HepG2 (cell line): ENCODE measurements around the gene MT1A. TPM values are rescaled to one million over a fixed set of nuclear protein-coding genes. Genes with fewer than 3 reads are reported as not detected.

Experiments used
- ATAC-seq: fragments of 200-7000 bp; cut with Tn5 transposase; 3 replicates; pipeline ENCODE4 v1.9.1; 2020; ENCODE audit warnings: mild to moderate bottlenecking, moderate library complexity
- BruUV-seq: library from RNA; stranded (reverse); fragments of 400-500 nt; replicated peaks from 2 replicates; lab custom pipeline; 2021; lab: Mats Ljungman, UMichigan
- CTCF ChIA-PET: fragments of 300-600 bp; formaldehyde crosslinking; extraction: SDS; loops from one replicate; lab custom pipeline; 2021; ENCODE audit warnings: low total read pairs, inconsistent platforms, low intra/inter-chr PET ratio; lab: Yijun Ruan, JAX
- POLR2A ChIA-PET: fragments of 350-600 bp; sonication (Branson Sonifier 250); formaldehyde crosslinking; loops from one replicate; lab custom pipeline; 2020; ENCODE audit warnings: antibody characterized with exemption, inconsistent platforms; lab: Yijun Ruan, JAX
- DNase-seq: peaks from one replicate; pipeline ENCODE4 v3.0.0-alpha.2; 2015; ENCODE audit warnings: low spot score
- FAIRE-seq: peaks from 3 replicates; lab custom pipeline; 2011; peaks lifted over from hg19 to GRCh38; lab: Jason Lieb, UNC
- H2AFZ ChIP-seq: one replicate; pipeline ENCODE4 v1.6.1; 2011; ENCODE audit warnings: low read length, inconsistent platforms
- H3K27ac ChIP-seq: fragments of 300-600 bp; 3 replicates; pipeline ENCODE4 v1.8.0; 2011; ENCODE audit warnings: mixed run types, mild to moderate bottlenecking, mixed read lengths, low read length, inconsistent platforms; ENCODE audit not compliant: insufficient read depth; ENCODE audit errors: extremely low read length
- H3K27me3 ChIP-seq, 2 experiments: fragments of 200-600 bp in 1 of 2; 2 replicates in 1 of 2; 3 replicates in 1 of 2; pipeline versions ENCODE4 v1.6.0 to v1.8.0; 2011; ENCODE audit warnings: low read length in 2 of 2, mild to moderate bottlenecking in 2 of 2, moderate library complexity in 2 of 2, inconsistent platforms in 1 of 2; ENCODE audit not compliant: insufficient read depth in 2 of 2, control insufficient read depth in 1 of 2
- H3K36me3 ChIP-seq, 2 experiments: fragments of 200-600 bp in 1 of 2; replicated peaks in 1 of 2; 2 replicates in 1 of 2; 3 replicates in 1 of 2; pipeline versions ENCODE4 v1.5.1 to v1.8.0; 2011; ENCODE audit warnings: low read length in 2 of 2, inconsistent platforms in 1 of 2; ENCODE audit not compliant: insufficient read depth in 2 of 2, control insufficient read depth in 1 of 2
- H3K4me1 ChIP-seq: 2 replicates; pipeline ENCODE4 v1.5.1; 2012; ENCODE audit warnings: low read length, inconsistent platforms; ENCODE audit not compliant: insufficient read depth
- H3K4me2 ChIP-seq: 2 replicates; pipeline ENCODE4 v1.6.0; 2011; ENCODE audit warnings: low read depth, low read length, inconsistent platforms
- H3K4me3 ChIP-seq, 3 experiments: fragments of 200-600 bp in 1 of 3; sonication (generic), shearing (Covaris generic) in 1 of 3; replicated peaks in 1 of 3; 2 replicates each; pipeline ENCODE4 v1.5.1; 2011 to 2016; ENCODE audit warnings: low read length in 3 of 3, inconsistent platforms in 2 of 3, low read depth in 2 of 3, mild to moderate bottlenecking in 2 of 3, control low read depth in 1 of 3, mixed read lengths in 1 of 3; ENCODE audit not compliant: insufficient read depth in 1 of 3
- H3K79me2 ChIP-seq: one replicate; pipeline ENCODE4 v1.6.1; 2011; ENCODE audit warnings: low read length, inconsistent platforms; ENCODE audit not compliant: insufficient read depth
- H3K9ac ChIP-seq: 2 replicates; pipeline ENCODE4 v1.6.0; 2011; ENCODE audit warnings: mild to moderate bottlenecking, low read depth, low read length, inconsistent platforms; ENCODE audit not compliant: insufficient read depth
- H3K9me3 ChIP-seq: 2 replicates; pipeline ENCODE4 v1.5.1; 2012; ENCODE audit warnings: mild to moderate bottlenecking, low read length
- H4K20me1 ChIP-seq: 2 replicates; pipeline ENCODE4 v1.6.0; 2011; ENCODE audit warnings: inconsistent platforms, mild to moderate bottlenecking, low read length, moderate library complexity; ENCODE audit not compliant: insufficient read depth
- ATAD3A ChIP-seq: sonication (generic); formaldehyde crosslinking; IDR thresholded peaks from 2 replicates; pipeline ENCODE4 v1.4.0; 2020; ENCODE audit warnings: missing genetic modification reagents
- ATF3 ChIP-seq: sonication (generic); formaldehyde crosslinking; IDR thresholded peaks from 2 replicates; pipeline ENCODE4 v1.4.0; 2020; ENCODE audit warnings: missing genetic modification reagents
- CEBPB ChIP-seq: IDR thresholded peaks from 2 replicates; pipeline ENCODE4 v1.6.1; 2011; ENCODE audit warnings: low read depth, low read length, improper control_type of control experiment, borderline replicate concordance
- ETV5 ChIP-seq: IDR thresholded peaks from 2 replicates; pipeline ENCODE4 v1.6.1; 2018; ENCODE audit warnings: missing biosample characterization, missing genetic modification reagents, inconsistent platforms, borderline replicate concordance
- MEIS1 ChIP-seq: sonication (generic); formaldehyde crosslinking; IDR thresholded peaks from 2 replicates; pipeline ENCODE4 v1.9.0; 2021; ENCODE audit warnings: mild to moderate bottlenecking, missing genetic modification reagents, moderate library complexity, borderline replicate concordance
- PAF1 ChIP-seq: IDR thresholded peaks from 2 replicates; pipeline ENCODE4 v1.6.1; 2016; ENCODE audit warnings: missing genetic modification reagents, missing compliant biosample characterization
- SATB2 ChIP-seq: sonication (generic); formaldehyde crosslinking; IDR thresholded peaks from 2 replicates; pipeline ENCODE4 v1.5.0; 2020; ENCODE audit warnings: missing genetic modification reagents
- SNRNP70 ChIP-seq: fragments of 200-400 bp; formaldehyde crosslinking; IDR thresholded peaks from 2 replicates; pipeline ENCODE4 v1.6.1; 2017; ENCODE audit warnings: mild to moderate bottlenecking, low read depth, low read length, moderate library complexity
- TARDBP ChIP-seq: sonication (generic); formaldehyde crosslinking; IDR thresholded peaks from 2 replicates; pipeline ENCODE4 v1.8.0; 2022; ENCODE audit warnings: mild to moderate bottlenecking, missing genetic modification reagents
- ZNF20 ChIP-seq: sonication (generic); formaldehyde crosslinking; IDR thresholded peaks from 2 replicates; pipeline ENCODE4 v1.4.0; 2020; ENCODE audit warnings: mild to moderate bottlenecking, moderate library complexity, missing genetic modification reagents
- ZNF30 ChIP-seq: sonication (generic); formaldehyde crosslinking; IDR thresholded peaks from 2 replicates; pipeline ENCODE4 v1.5.0; 2020; ENCODE audit warnings: mild to moderate bottlenecking, missing genetic modification reagents
- ZNF331 ChIP-seq: sonication (generic); formaldehyde crosslinking; IDR thresholded peaks from 2 replicates; pipeline ENCODE4 v1.4.0; 2020; ENCODE audit warnings: missing genetic modification reagents
- ZNF382 ChIP-seq: sonication (generic); formaldehyde crosslinking; IDR thresholded peaks from 2 replicates; pipeline ENCODE4 v1.5.0; 2020; ENCODE audit warnings: missing genetic modification reagents, mild to moderate bottlenecking, borderline replicate concordance
- ZNF562 ChIP-seq: sonication (generic); formaldehyde crosslinking; IDR thresholded peaks from 2 replicates; pipeline ENCODE4 v1.8.0; 2022; ENCODE audit warnings: missing genetic modification reagents, borderline replicate concordance
- WGBS: methylation state at CpG from one replicate; pipeline ENCODE4 v1.1.6; 2017; ENCODE audit warnings: low lambda C conversion rate; 5-methylcytosine and 5-hydroxymethylcytosine counted together
- in situ Hi-C: cut with HindIII; loops from 2 replicates; pipeline ENCODE4 v1.10.0; 2017; ENCODE audit warnings: low pct_unique_long_range_greater_than_20kb; ENCODE audit not compliant: extremely low pct_ligation_motif_present
- intact Hi-C: fragments of 100-400 bp; cut with micrococcal nuclease; formaldehyde crosslinking; loops from one replicate; pipeline ENCODE4 v1.10.0; 2022; ENCODE audit not compliant: unreplicated experiment
- polyA plus RNA-seq, 8 experiments: library from polyadenylated mRNA; depleted of rRNA in 3 of 8; stranded (reverse) in 7 of 8; unstranded in 1 of 8; fragments of >200 nt; fragmentation: Illumina TruSeq in 4 of 8; extraction: Trizol in 4 of 8; gene quantifications; 2 replicates each; pipeline versions ENCODE4 v1.2.1 to v1.2.3, GENCODE V29; 2011 to 2016; ENCODE audit warnings: low read depth in 4 of 8, missing spikeins in 1 of 8, mixed read lengths in 1 of 8; ENCODE audit not compliant: insufficient read depth in 1 of 8
- total RNA-seq, 5 experiments: library from RNA; depleted of rRNA; stranded (reverse); fragments of >200 nt; fragmentation: Illumina TruSeq; extraction: Trizol; gene quantifications; 2 replicates each; pipeline ENCODE4 v1.2.3, GENCODE V29; 2016; ENCODE audit warnings: low read depth in 1 of 5
- TF ChIP-seq, protein P1 (sequence below): sonication (generic); formaldehyde crosslinking; IDR thresholded peaks from 2 replicates; pipeline ENCODE4 v1.4.0; 2020; ENCODE audit warnings: mild to moderate bottlenecking, missing genetic modification reagents
- TF ChIP-seq, protein P2 (sequence below): sonication (generic); formaldehyde crosslinking; IDR thresholded peaks from 2 replicates; pipeline ENCODE4 v1.8.1; 2022; ENCODE audit warnings: mild to moderate bottlenecking, missing genetic modification reagents

The MT1A gene
- total and polyA plus RNA-seq, 2 of the 13 experiments (the other 11 are each of a cell fraction or from before 2014, with no cell fraction given) = 8.3 to 10.4 TPM

DNA sequence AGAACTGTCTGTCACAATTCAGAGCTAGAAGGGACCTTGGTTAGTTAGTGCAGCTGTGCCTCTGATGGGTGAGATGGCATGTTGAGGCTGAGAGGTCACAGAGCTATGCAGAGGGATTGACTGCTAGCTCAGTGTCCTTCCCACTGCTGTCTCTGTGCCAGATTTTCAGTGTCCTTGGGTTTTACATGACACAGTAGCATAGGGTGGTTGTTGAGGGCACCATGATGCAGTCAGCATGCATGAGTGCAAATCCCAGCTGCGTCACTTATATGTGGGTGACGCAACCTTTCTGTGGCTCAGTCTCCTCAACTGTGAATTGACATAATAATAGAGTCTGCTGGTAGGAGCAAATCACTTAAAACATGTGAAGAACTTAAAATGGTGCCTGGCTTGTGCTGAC is 2.7 kb downstream of the MT1A start:
- Histone ChIP-seq H3K4me3 (no peak overlapping the region), H3K4me1 (peaks cover 47% of the 10 kb centered on the region), H3K9me3 (no peaks in the 10 kb centered on the region), H3K27me3 (peaks cover 13 to 64% of the 10 kb centered on the region in 2 experiments; a peak in 4 of 5 replicates), H2AFZ (no peak overlapping the region), H3K9ac (no peak overlapping the region), H3K79me2 (no peaks in the 10 kb centered on the region), H3K4me2 (no peak overlapping the region), H3K27ac (no peak overlapping the region), H3K36me3 (no peaks in the 10 kb centered on the region), H4K20me1 (no peaks in the 10 kb centered on the region)
- 75% methylated on average over 2 of the region's 2 CpGs for WGBS
- ATAC-seq = no peak
- DNase-seq = no peak
- TF ChIP-seq ZNF562 (no peak), CEBPB (peak; percentile 74), ZNF30 (no peak), ZNF382 (no peak), ATF3 (CRISPR knock-in tag) (no peak)
- ChIA-PET CTCF (no interaction called here), POLR2A (no interaction called here)
- intact Hi-C loops = no loop called here
- no TSS peak for BruUV-seq
- in situ Hi-C loops = no loop called here
- FAIRE-seq = no peak

DNA sequence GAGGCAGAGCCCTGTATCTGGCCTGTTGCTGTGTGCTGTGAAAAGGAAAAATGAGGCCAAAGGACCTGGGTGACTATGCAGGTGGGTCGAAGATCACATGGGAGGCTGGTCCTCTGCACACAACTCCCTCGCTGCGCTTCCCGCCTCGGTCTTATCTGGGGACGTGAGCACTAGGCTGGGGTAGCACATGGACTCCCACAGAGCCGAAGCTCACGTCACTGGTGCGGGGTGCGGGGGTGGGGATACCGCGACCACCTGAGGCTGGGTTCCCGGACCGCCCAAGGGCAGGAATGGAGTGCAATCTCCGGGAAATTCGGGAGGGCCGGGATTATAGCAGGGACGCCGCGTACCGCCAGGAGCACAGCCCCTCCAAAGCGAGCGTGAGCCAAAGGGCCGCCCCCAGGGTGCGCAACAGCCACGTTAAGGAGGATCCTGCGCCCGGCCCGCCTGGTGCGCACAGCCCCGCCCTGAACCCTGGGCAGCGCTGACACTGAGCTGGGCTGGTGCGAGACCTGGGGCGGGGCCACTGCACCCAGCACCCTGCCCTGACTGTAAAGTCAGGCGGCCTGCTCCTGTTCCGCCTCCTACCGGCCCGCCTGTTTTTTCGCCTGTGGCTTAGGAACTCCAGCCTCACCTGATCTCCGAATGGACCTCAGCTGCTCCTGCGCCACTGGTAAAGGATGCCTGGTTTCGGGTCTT is 4.8 kb downstream of the MT1A start:
- no TSS peak for BruUV-seq
- H3K9ac ChIP-seq = no peak overlapping the region
- no peaks in the 10 kb centered on the region for H4K20me1 ChIP-seq
- DNase-seq = peak; percentile 39
- in situ Hi-C loops (no loop called here), intact Hi-C loops (no loop called here)
- peaks cover 54% of the 10 kb centered on the region for H3K4me1 ChIP-seq
- no peak overlapping the region for H3K27ac ChIP-seq
- peak; percentile 85 for ATAC-seq
- CTCF ChIA-PET = no interaction called here
- 29% methylated on average over 28 of the region's 42 CpGs for WGBS
- FAIRE-seq = no peak
- peak overlapping the region; percentile 41 for H3K4me2 ChIP-seq
- POLR2A ChIA-PET = interaction anchor here (1.3 to 1.8 kb wide), 2 partner anchors 18 to 36 kb away, joined by 3 to 5 read pairs; partner anchors contain the start of gene MT1E
- no peaks in the 10 kb centered on the region for H3K9me3 ChIP-seq
- no peak overlapping the region for H2AFZ ChIP-seq
- no peaks in the 10 kb centered on the region for H3K36me3 ChIP-seq
- H3K79me2 ChIP-seq = no peaks in the 10 kb centered on the region
- H3K4me3 ChIP-seq = peak overlapping the region in 2 of 3 experiments; percentile 8 to 45; a peak in 3 of 6 replicates
- peaks cover 10 to 48% of the 10 kb centered on the region in 2 experiments; a peak in 4 of 5 replicates for H3K27me3 ChIP-seq
- no peak; the same call in 1 of the 2 replicates for TF ChIP-seq MEIS1 (CRISPR knock-in tag)
- TF ChIP-seq ATAD3A (CRISPR knock-in tag) = no peak
- TF ChIP-seq, protein P1, sequence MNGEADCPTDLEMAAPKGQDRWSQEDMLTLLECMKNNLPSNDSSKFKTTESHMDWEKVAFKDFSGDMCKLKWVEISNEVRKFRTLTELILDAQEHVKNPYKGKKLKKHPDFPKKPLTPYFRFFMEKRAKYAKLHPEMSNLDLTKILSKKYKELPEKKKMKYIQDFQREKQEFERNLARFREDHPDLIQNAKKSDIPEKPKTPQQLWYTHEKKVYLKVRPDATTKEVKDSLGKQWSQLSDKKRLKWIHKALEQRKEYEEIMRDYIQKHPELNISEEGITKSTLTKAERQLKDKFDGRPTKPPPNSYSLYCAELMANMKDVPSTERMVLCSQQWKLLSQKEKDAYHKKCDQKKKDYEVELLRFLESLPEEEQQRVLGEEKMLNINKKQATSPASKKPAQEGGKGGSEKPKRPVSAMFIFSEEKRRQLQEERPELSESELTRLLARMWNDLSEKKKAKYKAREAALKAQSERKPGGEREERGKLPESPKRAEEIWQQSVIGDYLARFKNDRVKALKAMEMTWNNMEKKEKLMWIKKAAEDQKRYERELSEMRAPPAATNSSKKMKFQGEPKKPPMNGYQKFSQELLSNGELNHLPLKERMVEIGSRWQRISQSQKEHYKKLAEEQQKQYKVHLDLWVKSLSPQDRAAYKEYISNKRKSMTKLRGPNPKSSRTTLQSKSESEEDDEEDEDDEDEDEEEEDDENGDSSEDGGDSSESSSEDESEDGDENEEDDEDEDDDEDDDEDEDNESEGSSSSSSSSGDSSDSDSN (CRISPR knock-in tag) = no peak
- TF ChIP-seq ZNF20 (CRISPR knock-in tag) = no peak
- TF ChIP-seq PAF1 (CRISPR knock-in tag) = no peak
- TF ChIP-seq, protein P2, sequence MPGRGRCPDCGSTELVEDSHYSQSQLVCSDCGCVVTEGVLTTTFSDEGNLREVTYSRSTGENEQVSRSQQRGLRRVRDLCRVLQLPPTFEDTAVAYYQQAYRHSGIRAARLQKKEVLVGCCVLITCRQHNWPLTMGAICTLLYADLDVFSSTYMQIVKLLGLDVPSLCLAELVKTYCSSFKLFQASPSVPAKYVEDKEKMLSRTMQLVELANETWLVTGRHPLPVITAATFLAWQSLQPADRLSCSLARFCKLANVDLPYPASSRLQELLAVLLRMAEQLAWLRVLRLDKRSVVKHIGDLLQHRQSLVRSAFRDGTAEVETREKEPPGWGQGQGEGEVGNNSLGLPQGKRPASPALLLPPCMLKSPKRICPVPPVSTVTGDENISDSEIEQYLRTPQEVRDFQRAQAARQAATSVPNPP (CRISPR knock-in tag) = no peak
- TF ChIP-seq ZNF331 = no peak
- TF ChIP-seq TARDBP = peak; percentile 26; the same call in 1 of the 2 replicates
- TF ChIP-seq ETV5 = no peak
- no peak for TF ChIP-seq SNRNP70
- TF ChIP-seq SATB2 (CRISPR knock-in tag) = no peak
